HG03060 (cell line): ENCODE results near the gene MCU.
"Not testable (repeated sequence)": the region's sequence is repeated elsewhere in the genome, so short reads cannot be mapped to it uniquely, and the experiment has no call there.

Experiments used
- ATAC-seq: cut with Tn5 transposase; IDR thresholded peaks from one replicate; pipeline ENCODE4 v1.9.1; 2021; ENCODE audit warnings: low read depth, moderate number of reproducible peaks; ENCODE audit not compliant: unreplicated experiment

Gene MCU

DNA sequence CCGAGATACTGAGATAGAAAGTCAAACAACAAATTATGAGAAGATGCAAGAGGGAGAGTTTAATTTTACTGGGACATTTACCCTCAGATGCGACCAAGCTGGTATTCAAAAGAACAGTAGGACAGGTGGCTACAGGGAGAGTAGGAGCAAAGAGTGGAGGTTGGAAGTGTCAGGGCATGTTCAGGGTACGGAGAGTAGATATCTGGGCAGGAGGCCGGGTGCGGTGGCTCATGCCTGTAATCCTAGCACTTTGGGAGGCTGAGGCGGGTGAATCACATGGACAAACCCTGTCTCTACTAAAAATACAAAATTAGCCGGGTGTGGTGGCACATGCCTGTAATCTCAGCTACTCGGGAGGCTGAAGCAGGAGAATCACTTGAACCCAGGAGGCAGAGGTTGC, 5.5 kb upstream of the MCU start:
- not testable (repeated sequence) for ATAC-seq

DNA sequence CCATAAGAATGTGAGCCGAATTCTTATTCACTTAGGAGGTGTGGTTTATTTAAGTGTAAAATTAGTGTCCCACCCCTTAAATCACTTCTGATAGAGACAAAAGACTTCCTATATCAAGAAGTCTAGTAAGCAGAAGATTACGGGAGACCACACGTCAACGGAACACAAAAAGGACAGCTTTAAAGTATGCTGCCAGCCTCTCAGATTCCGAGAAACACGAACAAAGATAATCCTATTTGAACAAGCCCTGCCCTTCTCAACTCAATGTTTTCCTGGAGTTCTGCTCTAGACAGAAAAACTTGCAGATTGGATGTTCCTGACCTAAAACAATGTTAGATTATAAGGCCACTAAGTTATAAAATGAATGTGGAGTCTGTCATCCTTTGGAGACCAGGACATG, 4.9 kb upstream of the MCU start:
- ATAC-seq: no peak

DNA sequence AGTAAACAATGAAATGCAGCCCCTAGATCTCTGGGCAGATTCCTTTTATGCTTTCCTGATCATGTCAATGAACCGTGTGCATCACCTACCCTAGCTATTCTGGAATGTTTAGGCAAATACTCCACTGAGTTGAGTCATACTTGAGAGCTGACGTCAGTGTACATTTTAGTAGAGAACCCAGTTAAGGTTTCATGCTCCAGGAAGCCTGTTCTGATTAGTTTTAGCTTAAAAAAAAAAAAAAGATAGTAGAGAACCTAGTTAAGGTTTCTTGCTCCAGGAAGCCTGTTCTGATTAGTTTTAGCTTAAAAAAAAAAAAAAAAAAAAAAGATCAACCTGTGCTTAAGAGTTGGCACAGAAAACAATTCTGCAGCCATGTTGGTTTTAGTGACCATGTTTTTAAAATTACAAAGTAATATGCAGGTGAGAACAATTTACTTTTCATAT, 3.7 kb upstream of the MCU start:
- no peak for ATAC-seq

DNA sequence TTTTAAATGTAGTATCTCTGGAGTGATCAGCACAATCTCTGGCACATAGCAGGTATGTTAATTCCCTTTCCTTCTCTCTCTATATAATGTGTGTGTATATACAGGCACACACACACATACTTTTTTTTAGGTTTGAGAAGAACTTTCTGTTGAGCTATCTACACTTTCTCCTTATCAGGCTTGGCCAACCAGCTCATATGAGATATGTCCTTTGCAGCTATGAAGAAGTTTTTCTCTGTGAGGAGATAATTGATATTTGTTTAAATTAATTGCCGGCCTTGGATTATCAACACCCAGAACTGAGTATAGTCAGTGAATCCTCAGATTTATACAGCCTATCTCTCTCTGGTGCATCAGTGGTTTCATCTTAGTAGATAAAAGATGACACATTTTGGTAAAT, 2.3 kb upstream of the MCU start:
- ATAC-seq: no peak

DNA sequence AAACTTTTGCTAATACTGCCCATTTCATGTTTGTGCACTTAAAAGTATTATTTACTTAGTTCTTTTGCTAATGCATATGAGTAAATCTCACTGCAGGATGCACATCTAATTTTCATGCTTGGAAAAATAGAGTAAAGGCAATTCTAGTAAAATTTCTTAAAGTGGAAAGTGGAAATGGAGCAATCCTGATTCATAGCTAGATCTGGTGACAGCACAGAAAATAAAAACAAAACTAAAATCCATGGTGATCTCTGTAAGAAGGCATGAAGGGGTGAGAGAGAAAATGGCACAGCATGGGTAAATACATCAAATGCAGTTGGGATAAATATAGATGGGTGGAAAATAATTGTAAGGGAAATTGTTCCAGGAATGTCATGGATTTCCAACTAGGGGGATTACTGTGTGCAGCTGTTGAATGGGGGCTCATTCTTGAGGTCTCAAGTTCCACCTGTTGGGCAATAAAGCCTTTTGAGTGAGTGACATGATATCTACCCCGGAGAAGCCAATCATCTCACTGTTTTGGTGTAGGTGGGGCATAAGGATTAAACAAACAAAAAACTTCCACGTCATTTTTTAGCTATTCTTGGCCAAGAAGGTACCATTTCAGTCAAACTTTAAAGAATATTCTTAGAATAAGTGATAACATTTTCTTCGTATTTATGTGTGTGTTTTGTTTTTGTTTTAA, 1.7 kb upstream of the MCU start:
- ATAC-seq: no peak

- no peak for ATAC-seq
These were observed 477 bp upstream of the MCU start for GRCh38 chr10:72691470-72691862.

DNA sequence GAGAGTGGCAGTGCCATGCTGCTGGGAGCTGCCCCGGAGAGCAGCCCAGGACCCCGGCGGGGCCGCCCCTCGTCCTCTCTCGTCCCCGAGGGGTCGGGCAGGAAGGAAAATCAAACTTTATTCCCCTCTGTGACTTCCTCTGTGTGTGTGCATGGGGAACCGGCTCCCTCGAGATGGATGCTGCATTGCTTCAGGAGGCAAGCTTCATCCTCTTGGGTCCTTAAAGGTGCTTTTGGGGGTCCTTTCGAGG, 726 bp downstream of the MCU start:
- no peak for ATAC-seq

- no peak for ATAC-seq
These were observed 1.2 kb downstream of the MCU start for GRCh38 chr10:72692994-72693781.

GRCh38 chr10:72694476-72695369, 2.8 kb downstream of the MCU start:
- ATAC-seq: no peak

DNA sequence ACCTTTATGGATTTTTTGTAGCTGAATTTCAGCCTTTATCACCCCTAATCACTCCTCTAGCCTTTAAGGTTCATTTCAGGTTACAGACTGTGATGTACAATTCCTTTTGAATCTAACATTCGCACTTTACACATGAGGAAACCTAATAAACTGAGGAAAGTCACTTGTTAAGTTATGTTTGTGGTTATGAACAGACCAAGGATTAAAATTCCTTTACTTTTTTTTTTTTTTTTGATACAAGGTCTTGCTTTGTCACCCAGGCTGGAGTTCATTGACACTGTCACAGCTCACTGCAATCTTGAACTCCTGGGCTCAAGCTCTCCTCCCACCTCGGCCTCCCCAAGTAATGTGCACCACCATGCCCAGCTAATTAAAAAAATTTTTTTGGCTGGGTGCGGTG, 3.6 kb downstream of the MCU start:
- ATAC-seq: no peak

- no peak for ATAC-seq
These were observed 5.8 kb downstream of the MCU start for GRCh38 chr10:72697716-72698115.

GRCh38 chr10:72702465-72702864, 10.5 kb downstream of the MCU start:
- not testable (repeated sequence) for ATAC-seq

DNA sequence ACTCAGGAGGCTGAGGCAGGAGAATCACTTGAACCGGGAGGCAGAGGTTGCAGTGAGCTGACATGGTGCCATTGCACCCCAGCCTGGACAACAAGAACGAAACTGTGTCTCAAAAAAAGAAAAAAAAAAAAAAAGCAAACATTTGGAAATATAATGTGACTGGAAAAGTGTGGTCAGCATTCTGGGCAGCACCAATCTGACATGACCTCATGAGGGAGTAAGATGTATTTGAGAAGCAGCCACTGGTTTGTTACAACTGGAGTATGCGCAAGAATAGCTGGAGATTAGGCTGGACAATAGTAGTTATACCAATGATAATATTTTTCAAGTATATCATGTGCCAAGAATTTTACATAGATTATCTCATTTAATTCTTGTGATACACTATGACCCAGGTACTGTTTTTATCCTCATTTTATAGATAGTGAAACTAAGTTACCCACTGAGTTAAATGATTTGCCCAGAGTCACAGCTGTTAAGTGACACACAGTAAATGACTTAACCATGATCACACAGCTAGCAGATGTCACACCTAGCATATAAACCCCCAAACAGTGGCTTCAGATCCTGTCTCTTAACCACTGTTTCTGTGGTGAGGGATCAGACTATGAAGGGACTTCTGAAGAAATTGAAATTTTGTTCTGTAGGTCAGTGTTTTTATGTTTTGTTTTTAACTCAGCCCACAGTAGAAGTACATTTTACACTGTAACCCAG, 11.1 kb downstream of the MCU start:
- no peak for ATAC-seq

GRCh38 chr10:72704117-72704516, 12.2 kb downstream of the MCU start:
- ATAC-seq: no peak

DNA sequence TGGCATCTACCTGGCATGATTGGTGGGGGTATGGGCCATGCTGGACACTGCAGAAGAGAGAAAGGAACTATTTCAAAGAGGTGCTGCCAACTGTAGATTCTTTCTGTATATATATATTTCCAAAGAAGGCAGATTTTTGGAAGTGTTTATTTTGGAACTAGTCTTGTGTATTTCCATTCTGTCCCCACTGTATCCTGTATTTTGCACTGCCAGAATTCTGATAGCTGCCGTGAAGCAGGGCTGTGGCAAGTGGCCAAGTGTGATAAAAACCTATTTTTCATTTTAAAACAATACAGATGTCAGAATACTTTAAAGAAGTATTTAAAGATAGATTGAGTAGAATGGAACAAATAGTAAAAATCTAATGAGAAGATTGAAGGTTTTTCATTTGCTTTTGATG, 17.1 kb downstream of the MCU start:
- no peak for ATAC-seq

GRCh38 chr10:72712136-72712535, 20.2 kb downstream of the MCU start:
- ATAC-seq: no peak

- ATAC-seq: no peak
These were observed 28.1 kb downstream of the MCU start for GRCh38 chr10:72719941-72720592.

- no peak for ATAC-seq
These were observed 29.1 kb downstream of the MCU start for GRCh38 chr10:72720814-72721660.

GRCh38 chr10:72727130-72727529, 35.2 kb downstream of the MCU start:
- no peak for ATAC-seq
